ENCODE results near the gene FLT3LG. TPM values are rescaled to one million over a fixed set of nuclear protein-coding genes. Genes with fewer than 3 reads are reported as not detected.

Gene FLT3LG
- total RNA-seq (2022) (1.5 and 3.6 TPM in 2 replicates), Bru-seq, nascent RNA (percentile 8 among the genes with signal in this experiment), BruChase-seq, experiment 1, labeled RNA remaining after a 6-hour chase (percentile 31 among the genes with signal in this experiment), BruChase-seq, experiment 2, labeled RNA remaining after a 2-hour chase (percentile 22 among the genes with signal in this experiment)
- long read RNA-seq, partial matches to known transcripts: 0 of 2 reads
- long read RNA-seq, other reads (novel, unspliced or antisense): 1 of 2 reads

- BruUV-seq (replicated peaks): no TSS peak
- ChIA-PET POLR2A (interaction anchor here (0.7 to 1.6 kb wide), 2 partner anchors 22 to 457 kb away, joined by 3 to 4 read pairs; partner anchors contain the start of gene RPS11), CTCF (interaction anchor here (0.6 to 2.2 kb wide), 20 partner anchors 9 to 378 kb away, joined by 3 to 22 read pairs (median 4); no protein-coding TSS in a partner anchor)
- peak within 1 kb of the TSS; percentile 77 for H3K4me3 Mint-ChIP-seq (ENCODE audit: unreplicated experiment)
- DNase-seq (ENCODE audit: unreplicated experiment): peak; percentile 78
- no peaks in the 10 kb centered on the region for H3K9me3 Mint-ChIP-seq (ENCODE audit: unreplicated experiment)
- H3K27me3 Mint-ChIP-seq (ENCODE audit: insufficient read depth, unreplicated experiment): peaks cover 13% of the 10 kb centered on the region
- intact Hi-C loops (cut with micrococcal nuclease): loop anchor here (1.0 kb wide), 1 partner anchor 73 kb away; no protein-coding TSS in a partner anchor
- H3K36me3 Mint-ChIP-seq (ENCODE audit: insufficient read depth, unreplicated experiment): peaks cover 5% of the 10 kb centered on the region
- TF ChIP-seq CTCF (IDR thresholded peaks at IDR 0.05; ENCODE audit: unreplicated experiment): peak; percentile 95
- peaks cover 3% of the 10 kb centered on the region for H3K4me1 Mint-ChIP-seq (ENCODE audit: insufficient read depth, unreplicated experiment)
- H3K27ac Mint-ChIP-seq (ENCODE audit: low read depth, unreplicated experiment): peak within 1 kb of the TSS; percentile 59
These were observed at the start of gene FLT3LG for GRCh38 chr19:49473868-49474541. FLT3LG (plus strand) TSS chr19:49474215; CDS start chr19:49474640, 425 bp downstream.

- Mint-ChIP-seq H3K36me3 (ENCODE audit: insufficient read depth, unreplicated experiment) (no peaks in the 10 kb centered on the region), H3K4me3 (ENCODE audit: unreplicated experiment) (no peak within 1 kb of the TSS), H3K4me1 (ENCODE audit: insufficient read depth, unreplicated experiment) (peaks cover 22% of the 10 kb centered on the region), H3K27ac (ENCODE audit: low read depth, unreplicated experiment) (no peak within 1 kb of the TSS), H3K27me3 (ENCODE audit: insufficient read depth, unreplicated experiment) (peaks cover 89% of the 10 kb centered on the region), H3K9me3 (ENCODE audit: unreplicated experiment) (no peaks in the 10 kb centered on the region)
- DNase-seq (ENCODE audit: unreplicated experiment): no peak
- CTCF ChIA-PET: interaction anchor here (1.0 to 2.6 kb wide), 4 partner anchors 15 to 33 kb away, joined by 3 to 10 read pairs (median 3); no protein-coding TSS in a partner anchor
- no peak for TF ChIP-seq CTCF (IDR thresholded peaks at IDR 0.05; ENCODE audit: unreplicated experiment)
- POLR2A ChIA-PET: no interaction called here
- no TSS peak for BruUV-seq (replicated peaks)
- intact Hi-C loops (cut with micrococcal nuclease): no loop called here
These were observed 48.8 kb upstream of the FLT3LG start, which contains the start of gene GFY for GRCh38 chr19:49425178-49425577. GFY (plus strand) TSS chr19:49425388; CDS start chr19:49426431, 1,043 bp downstream.

GRCh38 chr19:49425922-49426592 lies 48.0 kb upstream of the FLT3LG start:
- POLR2A ChIA-PET: no interaction called here
- Mint-ChIP-seq H3K27me3 (ENCODE audit: insufficient read depth, unreplicated experiment) (peaks cover 89% of the 10 kb centered on the region), H3K4me1 (ENCODE audit: insufficient read depth, unreplicated experiment) (peaks cover 16% of the 10 kb centered on the region), H3K4me3 (ENCODE audit: unreplicated experiment) (no peak overlapping the region), H3K9me3 (ENCODE audit: unreplicated experiment) (no peaks in the 10 kb centered on the region), H3K36me3 (ENCODE audit: insufficient read depth, unreplicated experiment) (no peaks in the 10 kb centered on the region), H3K27ac (ENCODE audit: low read depth, unreplicated experiment) (no peak overlapping the region)
- no peak for DNase-seq (ENCODE audit: unreplicated experiment)
- BruUV-seq (replicated peaks): no TSS peak
- intact Hi-C loops (cut with micrococcal nuclease): no loop called here
- no peak for TF ChIP-seq CTCF (IDR thresholded peaks at IDR 0.05; ENCODE audit: unreplicated experiment)
- CTCF ChIA-PET: interaction anchor here (0.5 to 2.6 kb wide), 4 partner anchors 18 to 34 kb away, joined by 3 to 10 read pairs (median 3); no protein-coding TSS in a partner anchor
